Progenitor cell of endocrine pancreas (in vitro differentiated cells): ENCODE results near the gene RNF11. TPM values are rescaled to one million over a fixed set of nuclear protein-coding genes. Genes with fewer than 3 reads are reported as not detected.
A peak's percentile ranks its signal among the peaks of the same experiment; 100 is the strongest.

Experiments used
- DNase-seq: peaks from one replicate; pipeline ENCODE4 v3.0.0; 2021; ENCODE audit warnings: low spot score; ENCODE audit not compliant: unreplicated experiment
- H3K27ac Mint-ChIP-seq: 2 replicates; pipeline ENCODE4 v1.8.0; 2021; ENCODE audit warnings: mild to moderate bottlenecking, moderate library complexity, mixed read lengths
- H3K27me3 Mint-ChIP-seq: 2 replicates; pipeline ENCODE4 v1.8.0; 2021; ENCODE audit warnings: mixed read lengths
- H3K36me3 Mint-ChIP-seq: 2 replicates; pipeline ENCODE4 v1.8.0; 2022; ENCODE audit warnings: mixed read lengths; ENCODE audit not compliant: insufficient read depth
- H3K4me1 Mint-ChIP-seq: 2 replicates; pipeline ENCODE4 v1.8.0; 2021; ENCODE audit warnings: low read depth, mixed read lengths
- H3K4me3 Mint-ChIP-seq: 2 replicates; pipeline ENCODE4 v1.8.0; 2021; ENCODE audit warnings: low read depth, mild to moderate bottlenecking, moderate library complexity, mixed read lengths
- H3K9me3 Mint-ChIP-seq: 2 replicates; pipeline ENCODE4 v1.8.0; 2021; ENCODE audit warnings: low read depth, mixed read lengths
- long read RNA-seq: library from polyadenylated mRNA; unstranded; transcript quantifications from one replicate; pipeline ENCODE4 v2.0.0, GENCODE V29; 2020
- total RNA-seq: library from RNA; stranded (reverse); gene quantifications from 2 replicates; pipeline ENCODE4 v1.2.1, GENCODE V29; 2021
- TF ChIP-seq, protein P1 (sequence below): fragments of 200-600 bp; sonication (generic); IDR thresholded peaks from one replicate; pipeline ENCODE4 v1.5.0; 2021; ENCODE audit warnings: antibody characterized with exemption, mild to moderate bottlenecking; ENCODE audit not compliant: unreplicated experiment

The RNF11 gene, protein sequence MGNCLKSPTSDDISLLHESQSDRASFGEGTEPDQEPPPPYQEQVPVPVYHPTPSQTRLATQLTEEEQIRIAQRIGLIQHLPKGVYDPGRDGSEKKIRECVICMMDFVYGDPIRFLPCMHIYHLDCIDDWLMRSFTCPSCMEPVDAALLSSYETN
- 67.5 and 74.5 TPM in 2 replicates for total RNA-seq
- long read RNA-seq, transcript RNF11-201 (3 exons, 3,084 nt), result major isoform, 24 of 37 reads
- long read RNA-seq, partial matches to known transcripts, result 0 of 37 reads
- long read RNA-seq, other reads (novel, unspliced or antisense), result 9 of 37 reads

DNA sequence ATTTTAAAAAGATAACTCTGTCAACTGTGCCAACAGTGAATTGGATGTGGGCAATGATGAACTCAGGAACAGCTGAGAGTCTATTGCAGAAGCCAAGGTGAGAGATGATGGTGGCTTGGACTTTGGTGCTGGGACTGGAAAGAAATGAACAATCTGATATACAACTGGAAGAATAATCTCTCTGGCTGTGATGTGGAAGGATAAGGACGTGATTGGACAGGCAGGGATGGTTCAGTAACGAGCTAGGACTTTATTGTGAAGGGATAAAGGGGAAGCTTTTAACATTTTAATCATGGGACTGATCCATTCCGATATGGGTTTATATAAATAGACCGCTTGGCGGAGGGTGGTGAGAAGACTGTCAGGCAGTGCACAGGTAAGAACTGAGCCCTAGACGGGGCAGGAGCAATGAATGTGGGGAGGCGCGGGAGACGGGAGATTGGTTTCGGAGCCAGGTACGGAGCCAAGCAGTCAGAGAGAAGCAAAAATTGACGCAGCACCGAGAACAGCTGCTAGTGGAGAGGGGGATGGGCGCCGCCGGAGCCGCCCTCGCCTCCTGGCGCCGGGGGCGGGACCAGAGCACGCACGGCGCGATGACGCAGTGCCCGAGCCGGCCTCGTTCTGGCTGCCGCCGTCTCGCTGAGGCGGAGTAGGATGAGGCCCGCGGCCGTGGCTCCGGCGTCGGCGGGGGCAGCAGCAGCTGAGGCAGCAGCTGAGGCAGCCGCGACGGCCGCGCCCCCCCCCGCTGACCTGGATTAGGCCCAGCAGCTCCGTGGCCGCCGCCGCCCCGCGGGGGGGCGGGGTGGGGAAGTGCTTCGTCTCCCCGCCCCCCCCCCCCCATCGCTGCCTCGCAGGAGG lies at the start of gene RNF11:
Gene RNF11, plus strand, starts transcription at position 601 of the 858 bp plus-strand sequence. CDS start 484 bp downstream, outside the sequence.
- Mint-ChIP-seq H3K27ac (peak within 1 kb of the TSS; percentile 97), H3K27me3 (peaks cover 3% of the 10 kb centered on the region), H3K4me3 (peak within 1 kb of the TSS; percentile 92), H3K36me3 (no peaks in the 10 kb centered on the region), H3K4me1 (peaks cover 18% of the 10 kb centered on the region), H3K9me3 (no peaks in the 10 kb centered on the region)
- peak; percentile 84 for DNase-seq
- TF ChIP-seq, protein P1, sequence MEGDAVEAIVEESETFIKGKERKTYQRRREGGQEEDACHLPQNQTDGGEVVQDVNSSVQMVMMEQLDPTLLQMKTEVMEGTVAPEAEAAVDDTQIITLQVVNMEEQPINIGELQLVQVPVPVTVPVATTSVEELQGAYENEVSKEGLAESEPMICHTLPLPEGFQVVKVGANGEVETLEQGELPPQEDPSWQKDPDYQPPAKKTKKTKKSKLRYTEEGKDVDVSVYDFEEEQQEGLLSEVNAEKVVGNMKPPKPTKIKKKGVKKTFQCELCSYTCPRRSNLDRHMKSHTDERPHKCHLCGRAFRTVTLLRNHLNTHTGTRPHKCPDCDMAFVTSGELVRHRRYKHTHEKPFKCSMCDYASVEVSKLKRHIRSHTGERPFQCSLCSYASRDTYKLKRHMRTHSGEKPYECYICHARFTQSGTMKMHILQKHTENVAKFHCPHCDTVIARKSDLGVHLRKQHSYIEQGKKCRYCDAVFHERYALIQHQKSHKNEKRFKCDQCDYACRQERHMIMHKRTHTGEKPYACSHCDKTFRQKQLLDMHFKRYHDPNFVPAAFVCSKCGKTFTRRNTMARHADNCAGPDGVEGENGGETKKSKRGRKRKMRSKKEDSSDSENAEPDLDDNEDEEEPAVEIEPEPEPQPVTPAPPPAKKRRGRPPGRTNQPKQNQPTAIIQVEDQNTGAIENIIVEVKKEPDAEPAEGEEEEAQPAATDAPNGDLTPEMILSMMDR, result no peak

DNA sequence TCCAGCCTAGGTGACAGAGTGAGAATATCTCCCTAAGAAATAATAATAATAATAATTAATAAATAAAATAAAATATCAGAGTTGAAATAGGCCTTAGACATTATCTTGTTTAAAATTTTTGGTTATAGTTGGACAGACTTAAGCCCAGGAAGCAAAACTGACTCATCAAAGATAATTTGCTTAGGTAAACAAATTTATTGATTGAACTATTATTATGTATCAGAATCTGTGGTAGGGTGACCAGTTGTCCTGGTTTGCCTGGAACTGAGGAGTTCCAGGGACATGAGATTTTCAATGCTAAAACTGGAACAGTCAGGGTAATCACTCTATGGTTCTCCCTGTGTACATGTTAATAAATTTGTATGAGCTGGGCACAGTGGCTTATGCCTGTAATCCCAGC lies 47.8 kb upstream of the RNF11 start:
- H3K4me1 Mint-ChIP-seq, result no peaks in the 10 kb centered on the region
- H3K4me3 Mint-ChIP-seq, result no peak overlapping the region
- no peaks in the 10 kb centered on the region for H3K9me3 Mint-ChIP-seq
- TF ChIP-seq, protein P1, result no peak
- DNase-seq, result no peak
- no peak overlapping the region for H3K27ac Mint-ChIP-seq
- H3K27me3 Mint-ChIP-seq, result no peaks in the 10 kb centered on the region
- no peaks in the 10 kb centered on the region for H3K36me3 Mint-ChIP-seq

DNA sequence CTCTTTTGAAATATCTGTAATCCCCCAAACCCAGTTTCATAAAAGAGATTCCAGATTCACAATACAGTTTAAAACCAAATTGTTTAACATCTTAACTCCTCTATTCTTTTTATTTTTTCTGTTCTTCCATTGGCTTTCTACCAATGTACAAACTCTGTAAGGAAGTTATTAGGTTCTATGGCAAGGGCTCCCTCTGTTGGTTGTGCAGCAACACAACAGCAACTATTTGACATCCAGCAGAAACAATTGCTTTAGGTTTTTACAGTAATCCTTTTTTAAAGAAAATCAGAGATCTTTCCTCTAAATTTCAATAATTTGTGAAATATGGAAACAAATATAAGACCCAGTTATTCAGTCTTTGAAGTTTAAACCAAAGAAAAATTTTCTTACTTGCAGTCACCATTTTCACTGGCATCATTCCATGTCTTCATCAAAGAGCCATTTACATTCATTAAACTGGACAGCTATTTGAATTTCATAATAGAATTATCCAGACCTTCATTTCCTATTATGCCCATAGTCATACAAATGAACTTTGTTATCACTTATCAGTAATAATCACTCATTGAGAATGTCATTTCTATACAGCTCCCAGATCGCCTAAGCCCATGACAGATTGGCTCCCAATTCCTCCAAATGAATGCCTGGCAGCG lies 46.5 kb upstream of the RNF11 start:
- TF ChIP-seq, protein P1, result peak; percentile 94
- Mint-ChIP-seq H3K4me1 (no peaks in the 10 kb centered on the region), H3K4me3 (no peak overlapping the region), H3K27ac (no peak overlapping the region), H3K36me3 (no peaks in the 10 kb centered on the region), H3K9me3 (no peaks in the 10 kb centered on the region), H3K27me3 (no peaks in the 10 kb centered on the region)
- peak; percentile 13 for DNase-seq

DNA sequence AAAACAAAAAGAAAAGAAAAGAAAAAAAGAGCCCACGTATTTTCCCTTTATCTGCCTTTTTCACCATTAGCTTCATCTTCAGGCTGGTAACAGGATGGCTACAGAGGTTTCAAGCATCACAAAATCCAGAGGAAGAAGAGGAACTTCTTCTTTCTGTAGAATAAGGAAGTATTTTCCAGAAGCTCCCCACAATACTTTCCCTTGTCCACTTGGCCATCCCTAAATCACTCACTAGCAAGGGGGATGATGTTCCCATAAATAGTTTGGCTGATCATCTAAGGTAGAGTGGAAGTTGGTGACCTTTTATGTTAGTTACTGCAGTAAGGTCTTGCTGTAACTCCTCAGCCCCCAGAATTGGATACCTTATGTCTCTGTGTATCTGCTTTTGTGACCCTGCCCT lies 45.1 kb upstream of the RNF11 start:
- no peaks in the 10 kb centered on the region for H3K36me3 Mint-ChIP-seq
- TF ChIP-seq, protein P1, result no peak
- DNase-seq, result no peak
- no peak overlapping the region for H3K27ac Mint-ChIP-seq
- H3K4me1 Mint-ChIP-seq, result no peaks in the 10 kb centered on the region
- no peak overlapping the region for H3K4me3 Mint-ChIP-seq
- H3K27me3 Mint-ChIP-seq, result no peaks in the 10 kb centered on the region
- H3K9me3 Mint-ChIP-seq, result no peaks in the 10 kb centered on the region

DNA sequence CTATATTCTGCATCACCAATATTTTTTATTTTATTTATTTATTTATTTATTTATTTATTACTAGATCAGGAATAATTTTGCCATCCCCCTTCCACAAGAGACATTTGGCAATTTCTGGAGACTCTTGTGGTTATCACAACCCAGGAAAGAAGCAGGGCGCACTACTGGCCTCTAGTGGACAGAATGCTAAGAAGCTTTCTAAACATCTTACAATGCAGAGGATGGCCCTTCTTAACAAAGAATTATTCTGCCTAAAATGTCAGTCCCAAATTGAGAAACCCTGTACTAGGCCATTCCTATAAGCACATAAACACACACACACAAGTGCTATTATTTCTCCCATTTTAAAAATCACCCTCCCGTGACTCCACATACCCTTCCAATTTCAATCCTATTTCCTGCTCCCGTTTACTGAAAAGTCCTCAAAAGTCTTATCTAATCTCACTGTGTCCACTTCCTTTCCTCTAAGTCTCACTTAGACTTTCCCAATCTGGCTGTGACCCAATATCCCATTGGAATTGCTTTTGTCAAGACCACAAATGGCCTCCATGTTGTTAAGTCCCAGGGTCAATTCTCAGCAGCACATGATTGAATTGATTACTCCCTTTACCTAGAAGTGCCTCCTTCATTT lies 43.7 kb upstream of the RNF11 start:
- TF ChIP-seq, protein P1, result peak; percentile 92
- Mint-ChIP-seq H3K4me3 (no peak overlapping the region), H3K27ac (no peak overlapping the region), H3K27me3 (no peaks in the 10 kb centered on the region), H3K36me3 (no peaks in the 10 kb centered on the region), H3K9me3 (no peaks in the 10 kb centered on the region), H3K4me1 (no peaks in the 10 kb centered on the region)
- DNase-seq, result peak; percentile 38
